ENCODE data around the gene THRB.

The THRB gene

GRCh38 chr3:24154013-24154695 is 340.5 kb downstream of the THRB start:
- no peak for DNase-seq (ENCODE audit: low spot score)

GRCh38 chr3:24151594-24151993 is 343.1 kb downstream of the THRB start:
- DNase-seq (ENCODE audit: low spot score): no peak

- no peak for DNase-seq (ENCODE audit: low spot score)
These were observed 345.6 kb downstream of the THRB start for GRCh38 chr3:24149032-24149431.

GRCh38 chr3:24145981-24146822 is 348.4 kb downstream of the THRB start:
- DNase-seq (ENCODE audit: low spot score): no peak

- no peak for DNase-seq (ENCODE audit: low spot score)
These were observed 349.2 kb downstream of the THRB start for GRCh38 chr3:24145481-24145880.

GRCh38 chr3:24142127-24142526 is 352.5 kb downstream of the THRB start:
- DNase-seq (ENCODE audit: low spot score): no peak

- no peak for DNase-seq (ENCODE audit: low spot score)
These were observed 353.1 kb downstream of the THRB start for GRCh38 chr3:24141548-24141947.

- DNase-seq (ENCODE audit: low spot score): no peak
These were observed 354.9 kb downstream of the THRB start for GRCh38 chr3:24139463-24140412.

- no peak for DNase-seq (ENCODE audit: low spot score)
These were observed 355.8 kb downstream of the THRB start for GRCh38 chr3:24138876-24139256.

- no peak for DNase-seq (ENCODE audit: low spot score)
These were observed 356.4 kb downstream of the THRB start for GRCh38 chr3:24137958-24138875.

GRCh38 chr3:24137334-24137733 is 357.3 kb downstream of the THRB start:
- DNase-seq (ENCODE audit: low spot score): no peak

GRCh38 chr3:24136624-24137310 is 357.9 kb downstream of the THRB start:
- no peak for DNase-seq (ENCODE audit: low spot score)

GRCh38 chr3:24135280-24135679 is 359.4 kb downstream of the THRB start:
- no peak for DNase-seq (ENCODE audit: low spot score)

- no peak for DNase-seq (ENCODE audit: low spot score)
These were observed 360.7 kb downstream of the THRB start for GRCh38 chr3:24133942-24134341.

- DNase-seq (ENCODE audit: low spot score): no peak
These were observed 361.2 kb downstream of the THRB start for GRCh38 chr3:24133436-24133835.

- DNase-seq (ENCODE audit: low spot score): no peak
These were observed 365.1 kb downstream of the THRB start for GRCh38 chr3:24129549-24129948.

GRCh38 chr3:24128199-24129005 is 366.2 kb downstream of the THRB start:
- DNase-seq (ENCODE audit: low spot score): no peak

GRCh38 chr3:24123596-24123995 is 371.1 kb downstream of the THRB start:
- no peak for DNase-seq (ENCODE audit: low spot score)

- no peak for DNase-seq (ENCODE audit: low spot score)
These were observed 374.2 kb downstream of the THRB start for GRCh38 chr3:24120434-24120833.

Data from SK-N-DZ (cell line).